ENCODE results near the gene EIF4G3. TPM values are rescaled to one million over a fixed set of nuclear protein-coding genes. Genes with fewer than 3 reads are reported as not detected.
"Not testable (repeated sequence)": the region's sequence is repeated elsewhere in the genome, so short reads cannot be mapped to it uniquely, and the experiment has no call there.

EIF4G3 gene
- total RNA-seq, 1 experiment from 2014 or later, result 86.8 TPM

- no peak for DNase-seq (ENCODE audit: low spot score)
- Histone ChIP-seq H3K36me3 (ENCODE audit: insufficient read depth, low read length, poor library complexity, severe bottlenecking) (no peaks in the 10 kb centered on the region), H3K9me3 (ENCODE audit: low read depth, low read length, poor library complexity, severe bottlenecking) (no peaks in the 10 kb centered on the region), H3K4me1 (ENCODE audit: insufficient read depth, low read length, poor library complexity, severe bottlenecking) (peaks cover 8% of the 10 kb centered on the region), H3K27ac (ENCODE audit: low read depth, low read length, poor library complexity, severe bottlenecking) (no peak overlapping the region), H3K27me3 (replicated peaks; ENCODE audit: insufficient read depth, low read depth, low read length, poor library complexity) (no peaks in the 10 kb centered on the region), H3K4me3 (ENCODE audit: low read depth, low read length, poor library complexity, severe bottlenecking) (no peak overlapping the region)
- ChIA-PET POLR2A (ENCODE audit: low non-redundant PET) (no interaction called here), CTCF (no interaction called here)
- no TSS peak for BruUV-seq (replicated peaks)
- no peak for TF ChIP-seq EZH2 (IDR thresholded peaks at IDR 0.05; ENCODE audit: borderline replicate concordance, low read depth, low read length, poor library complexity, severe bottlenecking)
- no peak for TF ChIP-seq CTCF (conservative IDR thresholded peaks at IDR 0.05; ENCODE audit: low read depth, low read length)
- intact Hi-C loops (cut with micrococcal nuclease; ENCODE audit: unreplicated experiment), result no loop called here
Observed at GRCh38 chr1:20792196-20792595, 384.5 kb downstream of the EIF4G3 start.

- Histone ChIP-seq H3K36me3 (ENCODE audit: insufficient read depth, low read length, poor library complexity, severe bottlenecking) (no peaks in the 10 kb centered on the region), H3K4me1 (ENCODE audit: insufficient read depth, low read length, poor library complexity, severe bottlenecking) (peaks cover 8% of the 10 kb centered on the region), H3K4me3 (ENCODE audit: low read depth, low read length, poor library complexity, severe bottlenecking) (no peak overlapping the region), H3K27me3 (replicated peaks; ENCODE audit: insufficient read depth, low read depth, low read length, poor library complexity) (no peaks in the 10 kb centered on the region), H3K9me3 (ENCODE audit: low read depth, low read length, poor library complexity, severe bottlenecking) (no peaks in the 10 kb centered on the region), H3K27ac (ENCODE audit: low read depth, low read length, poor library complexity, severe bottlenecking) (no peak overlapping the region)
- POLR2A ChIA-PET (ENCODE audit: low non-redundant PET), result no interaction called here
- no peak for DNase-seq (ENCODE audit: low spot score)
- TF ChIP-seq CTCF (conservative IDR thresholded peaks at IDR 0.05; ENCODE audit: low read depth, low read length) (no peak), EZH2 (IDR thresholded peaks at IDR 0.05; ENCODE audit: borderline replicate concordance, low read depth, low read length, poor library complexity, severe bottlenecking) (no peak)
- intact Hi-C loops (cut with micrococcal nuclease; ENCODE audit: unreplicated experiment), result no loop called here
- CTCF ChIA-PET, result no interaction called here
- BruUV-seq (replicated peaks), result no TSS peak
Observed at GRCh38 chr1:20790785-20791184, 385.9 kb downstream of the EIF4G3 start.

GRCh38 chr1:20789598-20789997 lies 387.1 kb downstream of the EIF4G3 start:
- H3K4me1 ChIP-seq (ENCODE audit: insufficient read depth, low read length, poor library complexity, severe bottlenecking), result peaks cover 12% of the 10 kb centered on the region
- CTCF ChIA-PET, result interaction anchor here (0.5 kb wide), 1 partner anchor 465 kb away, joined by 3 read pairs; no protein-coding TSS in a partner anchor
- H3K27me3 ChIP-seq (replicated peaks; ENCODE audit: insufficient read depth, low read depth, low read length, poor library complexity); BruUV-seq (replicated peaks); H3K27ac ChIP-seq (ENCODE audit: low read depth, low read length, poor library complexity, severe bottlenecking); H3K36me3 ChIP-seq (ENCODE audit: insufficient read depth, low read length, poor library complexity, severe bottlenecking); H3K9me3 ChIP-seq (ENCODE audit: low read depth, low read length, poor library complexity, severe bottlenecking); H3K4me3 ChIP-seq (ENCODE audit: low read depth, low read length, poor library complexity, severe bottlenecking); DNase-seq (ENCODE audit: low spot score); intact Hi-C loops (cut with micrococcal nuclease; ENCODE audit: unreplicated experiment); POLR2A ChIA-PET (ENCODE audit: low non-redundant PET): not testable (repeated sequence)

Data from A673 (cell line).